ENCODE data around the gene FOXJ3.

The FOXJ3 gene

GRCh38 chr1:42183210-42183956 is 151.7 kb downstream of the FOXJ3 start:
- DNase-seq = no peak

- no peak for DNase-seq
Observed at GRCh38 chr1:42181687-42182086, 153.3 kb downstream of the FOXJ3 start.

DNA sequence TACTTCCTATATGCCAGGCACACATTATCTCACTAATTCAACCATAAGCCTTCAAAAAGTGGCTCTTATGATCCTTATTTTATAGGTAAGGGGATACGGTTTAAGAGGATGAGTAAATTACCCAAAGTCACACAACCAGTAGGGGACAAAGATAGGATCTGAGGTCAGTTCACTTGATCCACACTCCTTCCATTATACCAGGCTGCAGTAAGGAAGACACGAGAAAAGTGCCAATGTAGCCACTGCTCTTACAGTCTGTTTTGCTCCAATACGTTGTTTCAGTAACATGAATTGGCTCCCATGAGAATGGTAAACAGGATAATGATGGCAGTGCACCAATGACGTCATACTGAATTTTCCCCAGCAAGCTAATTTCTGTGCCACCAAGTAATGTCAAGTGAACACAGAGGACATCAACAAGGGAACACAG is 155.1 kb downstream of the FOXJ3 start:
- no peak for DNase-seq

- no peak for DNase-seq
Observed at GRCh38 chr1:42179275-42179674, 155.8 kb downstream of the FOXJ3 start.

GRCh38 chr1:42178249-42178648 is 156.8 kb downstream of the FOXJ3 start:
- DNase-seq = no peak

DNA sequence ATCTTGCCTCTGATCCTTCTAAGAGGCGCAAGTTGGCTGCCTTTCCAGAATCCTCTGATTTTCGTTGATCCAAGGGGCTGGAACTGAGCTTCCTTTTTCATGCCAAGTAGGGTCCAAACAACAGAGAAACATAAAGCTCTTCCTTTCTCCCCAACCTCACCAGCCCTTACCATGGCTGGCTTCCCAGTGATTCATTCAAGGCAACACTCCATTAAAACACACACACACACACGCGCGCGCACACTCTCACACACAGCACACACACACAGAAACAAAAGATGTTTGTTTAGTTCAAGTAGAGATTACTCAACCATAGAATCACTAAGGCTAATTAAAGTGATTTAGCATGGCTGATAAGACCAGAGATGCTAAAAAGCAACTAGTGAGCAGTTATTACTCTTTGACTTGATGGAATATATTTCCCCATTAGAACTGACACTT is 157.5 kb downstream of the FOXJ3 start:
- no peak for DNase-seq

DNA sequence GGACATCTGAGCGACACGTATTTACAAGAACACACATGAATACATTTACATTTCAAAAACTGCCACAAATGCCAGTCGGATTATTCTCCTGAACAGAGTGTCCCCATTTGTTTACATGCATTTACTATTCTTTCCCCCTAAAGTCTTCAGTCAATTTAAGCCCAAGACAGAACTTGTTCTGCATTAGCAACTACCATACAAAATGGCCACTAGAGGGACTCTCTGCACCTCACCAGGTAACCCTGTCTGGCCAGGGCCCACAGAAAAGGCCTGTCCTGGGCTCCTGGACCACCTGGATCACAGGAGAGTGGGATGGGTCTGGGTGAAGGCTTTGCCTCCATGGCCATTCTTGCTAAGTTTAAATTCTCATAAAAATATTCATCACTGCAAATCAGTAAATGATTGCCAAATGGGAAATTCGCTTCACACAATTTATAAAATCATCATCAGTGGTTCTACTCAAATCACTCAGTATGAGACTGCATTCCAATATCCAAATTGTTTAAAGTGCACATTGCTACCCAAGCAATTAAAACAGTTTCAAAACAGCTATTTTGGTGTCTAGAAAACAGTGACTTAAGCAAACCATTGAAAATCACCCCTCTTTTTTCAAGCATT is 158.0 kb downstream of the FOXJ3 start:
- no peak for DNase-seq

DNA sequence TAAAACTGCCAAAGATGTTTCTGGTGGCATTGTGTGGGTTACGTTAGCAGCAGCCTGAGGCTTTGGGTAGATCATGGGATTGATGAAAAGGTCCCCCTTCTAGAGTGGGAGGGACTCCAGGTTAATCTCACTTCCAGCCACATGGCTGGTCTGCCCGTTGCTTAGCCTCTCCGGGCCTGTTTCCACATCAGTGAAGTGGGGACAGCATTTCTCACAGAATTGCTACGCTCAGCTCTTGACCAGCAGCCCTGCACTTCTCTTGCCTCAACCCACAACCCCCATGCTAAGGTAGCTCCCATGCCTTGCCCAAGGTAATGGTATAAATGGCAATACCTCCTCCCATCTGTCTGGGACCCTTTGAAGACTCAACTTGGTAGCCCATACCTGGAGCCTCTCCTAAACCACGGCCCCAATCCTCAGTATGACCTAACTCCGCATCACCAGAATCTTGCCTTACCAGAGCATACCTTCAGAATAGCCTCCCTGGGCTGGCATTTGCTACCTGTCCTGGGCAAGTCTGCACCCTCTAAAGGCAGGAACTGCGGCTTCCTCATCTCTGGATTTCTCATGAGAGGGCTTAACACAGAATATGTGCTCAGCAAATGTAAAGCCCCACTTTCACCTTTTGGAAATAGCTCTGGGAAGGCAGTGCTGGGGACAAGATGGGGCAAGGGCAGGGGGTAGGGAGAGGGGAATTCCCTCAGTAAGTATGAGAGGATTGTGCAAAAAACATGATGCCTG is 159.6 kb downstream of the FOXJ3 start:
- no peak for DNase-seq

GRCh38 chr1:42173961-42174735 is 160.9 kb downstream of the FOXJ3 start:
- DNase-seq = no peak

GRCh38 chr1:42173155-42173933 is 161.7 kb downstream of the FOXJ3 start:
- DNase-seq = peak; percentile 71

DNA sequence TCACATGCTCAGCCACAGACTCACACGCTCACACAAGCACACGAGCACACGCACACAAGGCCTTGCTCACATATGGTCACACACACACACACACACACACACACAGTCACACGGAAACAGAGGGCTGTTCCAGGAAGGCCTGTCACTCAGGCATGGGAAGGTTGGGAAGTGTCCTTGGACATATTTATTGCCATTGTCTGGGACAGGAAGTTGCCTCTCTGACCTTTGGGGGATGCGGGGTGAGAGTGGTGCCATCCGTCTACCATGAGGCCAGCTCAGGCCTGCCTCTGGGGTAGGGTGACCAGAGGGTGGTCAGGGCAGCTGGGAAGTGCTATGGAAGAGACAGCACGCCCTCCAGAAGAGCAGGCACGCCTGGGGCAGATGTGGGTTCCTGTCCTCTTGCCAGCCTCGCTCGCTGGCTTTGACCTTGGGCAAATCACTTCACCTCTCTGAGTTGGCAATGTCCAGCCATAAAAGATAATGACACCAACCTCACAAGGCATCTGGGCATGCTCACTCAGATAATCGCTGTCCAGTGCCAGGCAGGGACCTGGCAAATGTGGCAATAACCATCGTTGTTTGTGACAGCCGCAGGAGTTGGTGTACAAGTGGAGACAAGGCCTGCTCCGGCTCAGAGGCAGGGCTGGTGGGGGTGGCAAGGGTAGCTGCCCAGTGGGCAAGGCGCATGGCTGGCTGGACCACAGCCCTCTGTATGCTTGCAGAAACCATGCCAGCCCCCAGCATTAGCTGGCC is 162.5 kb downstream of the FOXJ3 start:
- DNase-seq = no peak

DNA sequence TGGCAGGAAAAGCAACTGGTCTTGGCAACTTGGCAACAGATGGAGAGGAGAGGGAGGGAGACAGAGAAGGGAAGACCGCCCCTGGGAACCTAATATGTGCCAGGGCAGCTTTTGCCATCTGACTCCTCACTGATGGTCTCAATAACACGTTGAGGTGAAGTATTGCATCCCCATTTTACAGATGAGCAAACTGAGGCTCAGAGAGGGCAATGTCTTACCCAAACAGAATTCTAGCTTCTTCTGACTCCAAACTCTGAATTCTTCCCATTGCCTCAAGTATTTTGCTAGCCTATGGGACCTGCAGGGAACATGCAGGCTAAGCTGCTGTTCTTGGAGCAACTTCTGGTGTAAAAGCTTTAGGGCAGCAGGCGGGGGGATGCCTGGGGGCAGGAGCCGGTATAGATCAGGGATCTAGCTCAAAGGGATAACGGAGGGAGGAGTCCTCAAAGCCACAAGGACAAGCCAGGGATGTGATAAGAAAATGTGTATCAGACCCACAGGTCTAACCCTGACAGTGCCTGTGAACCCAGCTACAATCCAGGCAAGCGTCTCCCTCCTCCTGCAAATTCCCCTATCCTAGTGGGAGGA is 163.3 kb downstream of the FOXJ3 start:
- DNase-seq = no peak

DNA sequence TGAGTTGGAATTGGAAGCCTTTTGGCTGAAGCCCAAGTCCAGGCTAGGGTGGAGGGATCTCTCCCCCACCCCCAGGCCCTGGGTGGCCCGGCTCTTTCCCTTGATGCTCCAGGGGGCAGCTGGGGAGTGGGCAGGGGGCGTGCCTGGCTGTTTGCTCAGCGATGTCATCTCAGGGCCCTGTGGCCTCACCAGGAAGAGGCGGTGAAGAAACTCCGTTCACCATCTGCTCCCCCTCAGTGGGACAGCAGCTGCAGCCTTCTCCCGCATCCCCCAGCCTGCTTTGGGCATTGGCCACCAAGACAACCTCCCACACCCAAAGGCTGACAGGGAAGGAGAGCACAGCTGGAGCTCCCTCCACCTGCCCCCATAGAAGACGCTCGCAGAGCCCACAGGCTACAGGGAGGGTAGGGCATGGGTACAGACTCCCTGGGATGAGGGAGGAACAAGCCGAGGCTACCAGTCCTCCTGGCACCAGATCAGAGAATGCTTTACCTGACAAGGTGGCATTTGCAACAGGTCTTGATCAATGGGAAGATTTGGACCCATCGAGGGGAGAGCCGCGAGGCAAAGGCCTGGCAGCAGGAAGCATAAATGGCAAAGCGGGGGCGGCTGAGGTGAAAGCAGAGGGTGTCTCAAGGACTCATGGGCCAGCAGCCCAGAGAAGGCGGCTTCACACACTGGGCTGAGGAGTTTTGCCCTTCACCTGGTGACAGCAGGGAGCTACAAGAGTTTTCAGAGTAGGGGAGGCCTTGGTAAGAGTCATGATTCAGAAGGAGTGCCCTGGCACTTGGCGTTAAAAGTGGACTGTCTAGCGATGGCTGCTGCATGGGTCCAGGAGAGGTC is 164.0 kb downstream of the FOXJ3 start:
- DNase-seq = no peak

DNA sequence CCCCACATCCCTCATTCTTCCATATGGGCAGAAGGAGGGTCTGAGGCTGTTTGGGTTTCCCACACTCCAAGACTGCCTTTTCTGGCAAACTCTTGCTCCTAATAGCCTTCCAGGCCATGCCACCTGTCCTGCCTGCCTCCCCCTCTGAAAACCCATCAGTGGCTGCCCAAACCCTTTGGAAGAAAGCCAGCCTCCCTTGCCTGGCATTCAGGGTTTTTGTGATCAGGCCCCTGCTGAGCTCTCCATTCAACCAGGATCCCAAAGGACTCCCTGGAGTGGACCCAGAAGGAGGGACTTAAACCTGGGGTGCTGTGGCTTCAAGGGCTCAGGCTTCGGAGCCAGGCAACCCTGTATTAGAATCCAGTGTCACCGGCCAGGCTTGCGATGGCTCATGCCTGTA is 166.3 kb downstream of the FOXJ3 start:
- DNase-seq = no peak

GRCh38 chr1:42168391-42168670 is 166.7 kb downstream of the FOXJ3 start:
- no peak for DNase-seq

GRCh38 chr1:42167611-42168390 is 167.2 kb downstream of the FOXJ3 start:
- DNase-seq = no peak

DNA sequence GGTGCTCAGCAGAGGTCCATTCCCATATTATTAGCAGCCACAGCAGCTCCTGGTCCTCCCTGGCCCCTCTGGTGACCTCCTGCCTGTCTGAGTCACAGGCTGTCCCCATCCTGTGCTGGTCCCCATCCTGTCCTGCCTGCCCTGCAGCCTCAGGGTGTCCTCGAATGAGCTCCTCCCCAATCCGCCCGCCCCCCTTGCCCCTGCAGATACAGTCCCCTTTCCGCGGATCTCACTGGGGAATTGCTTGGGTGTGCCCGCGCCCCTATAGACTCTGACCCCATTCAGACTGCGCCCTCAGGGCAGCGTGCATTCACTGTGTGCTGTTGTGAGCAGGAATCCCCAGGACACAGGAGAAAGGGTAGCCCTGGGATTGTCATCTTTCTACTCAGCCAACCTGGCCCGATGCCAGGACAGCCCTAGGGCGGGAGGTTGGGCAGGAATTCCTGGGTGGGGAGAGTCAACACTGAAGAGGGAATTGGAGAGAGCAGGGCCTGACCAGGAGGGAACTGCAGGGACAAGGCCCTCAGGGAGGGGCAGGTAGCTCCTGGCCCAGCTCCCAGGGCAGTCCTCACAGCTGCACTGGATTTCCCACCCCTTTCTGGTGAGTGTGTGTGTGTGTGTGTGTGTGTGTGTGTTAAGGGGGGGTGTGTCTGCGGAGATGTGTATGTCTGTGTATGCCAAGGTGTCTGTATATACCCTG is 169.4 kb downstream of the FOXJ3 start:
- DNase-seq = no peak

GRCh38 chr1:42164551-42165420 is 170.2 kb downstream of the FOXJ3 start, which contains the start of gene GUCA2A:
Gene GUCA2A (minus strand): TSS chr1:42164745. CDS start chr1:42164712, 33 bp downstream.
- DNase-seq = no peak

All from activated T-cell treated with anti-CD3 and anti-CD28 coated beads, Interleukin-2, amount 50 U/mL, for 1 hour (primary cell).